A673 (cell line): Measurements from ENCODE around the gene ABO. TPM values are rescaled to one million over a fixed set of nuclear protein-coding genes. Genes with fewer than 3 reads are reported as not detected.

Experiments
- BruUV-seq: library from RNA; stranded (reverse); fragments of 400-500 nt; replicated peaks from 2 replicates; lab custom pipeline; 2021; lab: Mats Ljungman, UMichigan
- CTCF ChIA-PET: fragments of 300-600 bp; sonication (Branson Sonifier 250); formaldehyde crosslinking; loops from one replicate; lab custom pipeline; 2022; ENCODE audit warnings: antibody characterized with exemption; lab: Charles Lee
- POLR2A ChIA-PET: fragments of 300-600 bp; sonication (Branson Sonifier 250); formaldehyde crosslinking; loops from one replicate; lab custom pipeline; 2022; ENCODE audit warnings: antibody characterized with exemption; ENCODE audit not compliant: low non-redundant PET; lab: Charles Lee
- DNase-seq: peaks from one replicate; pipeline ENCODE4 v3.0.0-alpha.2; 2015; ENCODE audit warnings: low spot score
- H3K27ac ChIP-seq: fragments of 200-600 bp; sonication (generic); 2 replicates; pipeline ENCODE4 v1.5.1; 2016; ENCODE audit warnings: mixed run types, low read depth, mild to moderate bottlenecking, mixed read lengths, antibody characterized with exemption, low read length; ENCODE audit not compliant: poor library complexity, severe bottlenecking
- H3K27me3 ChIP-seq: fragments of 200-600 bp; sonication (generic); replicated peaks from 2 replicates; pipeline ENCODE4 v1.6.1; 2017; ENCODE audit warnings: mixed run types, low read depth, mild to moderate bottlenecking, mixed read lengths, antibody characterized with exemption, low read length; ENCODE audit not compliant: insufficient read depth, poor library complexity
- H3K36me3 ChIP-seq: fragments of 200-600 bp; sonication (generic); 2 replicates; pipeline ENCODE4 v1.6.1; 2016; ENCODE audit warnings: mixed run types, mild to moderate bottlenecking, mixed read lengths, antibody characterized with exemption, low read length; ENCODE audit not compliant: insufficient read depth, poor library complexity, severe bottlenecking
- H3K4me1 ChIP-seq: fragments of 200-600 bp; sonication (generic); 2 replicates; pipeline ENCODE4 v1.6.1; 2017; ENCODE audit warnings: mixed run types, mild to moderate bottlenecking, mixed read lengths, antibody characterized with exemption, low read length; ENCODE audit not compliant: insufficient read depth, poor library complexity, severe bottlenecking
- H3K4me3 ChIP-seq: fragments of 200-600 bp; sonication (generic); 2 replicates; pipeline ENCODE4 v1.5.1; 2016; ENCODE audit warnings: low read depth, mixed run types, mild to moderate bottlenecking, mixed read lengths, low read length; ENCODE audit not compliant: poor library complexity, severe bottlenecking
- H3K9me3 ChIP-seq: fragments of 200-600 bp; sonication (generic); 2 replicates; pipeline ENCODE4 v1.6.1; 2016; ENCODE audit warnings: mixed run types, low read depth, mild to moderate bottlenecking, mixed read lengths, antibody characterized with exemption, low read length; ENCODE audit not compliant: poor library complexity, severe bottlenecking
- CTCF ChIP-seq: fragments of 300-800, 200-600 bp; sonication (generic); conservative IDR thresholded peaks from 2 replicates; pipeline ENCODE4 v1.5.1; 2017; ENCODE audit warnings: low read depth, mild to moderate bottlenecking, antibody characterized with exemption, low read length, moderate library complexity, mixed read lengths
- EZH2 ChIP-seq: fragments of 200-600 bp; sonication (generic); IDR thresholded peaks from 2 replicates; pipeline ENCODE4 v1.6.1; 2017; ENCODE audit warnings: borderline replicate concordance, low read depth, mild to moderate bottlenecking, mixed read lengths, antibody characterized with exemption, low read length; ENCODE audit not compliant: poor library complexity, severe bottlenecking
- intact Hi-C: fragments of 100-400 bp; cut with micrococcal nuclease; formaldehyde crosslinking; loops from one replicate; pipeline ENCODE4 v1.10.0; 2022; ENCODE audit not compliant: unreplicated experiment
- total RNA-seq: library from RNA; stranded (reverse); gene quantifications from 2 replicates; pipeline ENCODE4 v1.2.3, GENCODE V29; 2021

The ABO gene
- total RNA-seq, 1 experiment from 2014 or later = not detected

- ChIA-PET POLR2A (no interaction called here), CTCF (no interaction called here)
- Histone ChIP-seq H3K27ac (no peak overlapping the region), H3K4me3 (no peak overlapping the region), H3K27me3 (peaks cover 13% of the 10 kb centered on the region), H3K4me1 (no peaks in the 10 kb centered on the region), H3K9me3 (no peaks in the 10 kb centered on the region), H3K36me3 (no peaks in the 10 kb centered on the region)
- no TSS peak for BruUV-seq
- TF ChIP-seq EZH2 (no peak), CTCF (no peak)
- no peak for DNase-seq
- intact Hi-C loops = no loop called here
These were observed 28.4 kb downstream of the ABO start for GRCh38 chr9:133246562-133246961.

- Histone ChIP-seq H3K27ac (no peak overlapping the region), H3K36me3 (no peaks in the 10 kb centered on the region), H3K9me3 (no peaks in the 10 kb centered on the region), H3K4me3 (no peak overlapping the region), H3K27me3 (no peaks in the 10 kb centered on the region), H3K4me1 (peaks cover 3% of the 10 kb centered on the region)
- no peak for DNase-seq
- intact Hi-C loops = no loop called here
- TF ChIP-seq CTCF = no peak
- POLR2A ChIA-PET = no interaction called here
- no TSS peak for BruUV-seq
- CTCF ChIA-PET = no interaction called here
These were observed 32.0 kb downstream of the ABO start for GRCh38 chr9:133242991-133243390.

- Histone ChIP-seq H3K27me3 (no peaks in the 10 kb centered on the region), H3K4me1 (peaks cover 3% of the 10 kb centered on the region), H3K4me3 (no peak overlapping the region), H3K27ac (no peak overlapping the region), H3K9me3 (no peaks in the 10 kb centered on the region), H3K36me3 (no peaks in the 10 kb centered on the region)
- no peak for DNase-seq
- POLR2A ChIA-PET = no interaction called here
- CTCF ChIA-PET = no interaction called here
- no TSS peak for BruUV-seq
- intact Hi-C loops = no loop called here
- TF ChIP-seq CTCF (no peak), EZH2 (no peak)
These were observed 32.8 kb downstream of the ABO start for GRCh38 chr9:133242241-133242640.
